ENCODE data around the gene CXCR2.

CXCR2 gene

GRCh38 chr2:218179782-218180181 lies 54.0 kb downstream of the CXCR2 start:
- no peak overlapping the region for H3K4me3 Mint-ChIP-seq
- no peak overlapping the region for H3K27ac Mint-ChIP-seq
- peaks cover 15% of the 10 kb centered on the region for H3K27me3 Mint-ChIP-seq
- H3K4me1 Mint-ChIP-seq (ENCODE audit: low read depth) = peaks cover 23% of the 10 kb centered on the region
- H3K36me3 Mint-ChIP-seq (ENCODE audit: low read depth) = no peaks in the 10 kb centered on the region
- intact Hi-C loops (cut with micrococcal nuclease) = no loop called here
- H3K9me3 Mint-ChIP-seq = no peaks in the 10 kb centered on the region

GRCh38 chr2:218180467-218181114 lies 54.8 kb downstream of the CXCR2 start:
- H3K27me3 Mint-ChIP-seq = peaks cover 15% of the 10 kb centered on the region
- no peak overlapping the region for H3K27ac Mint-ChIP-seq
- H3K4me1 Mint-ChIP-seq (ENCODE audit: low read depth) = peaks cover 26% of the 10 kb centered on the region
- intact Hi-C loops (cut with micrococcal nuclease) = no loop called here
- no peaks in the 10 kb centered on the region for H3K36me3 Mint-ChIP-seq (ENCODE audit: low read depth)
- no peaks in the 10 kb centered on the region for H3K9me3 Mint-ChIP-seq
- no peak overlapping the region for H3K4me3 Mint-ChIP-seq

GRCh38 chr2:218184331-218184730 lies 58.5 kb downstream of the CXCR2 start:
- no peaks in the 10 kb centered on the region for H3K36me3 Mint-ChIP-seq (ENCODE audit: low read depth)
- peaks cover 3% of the 10 kb centered on the region for H3K27me3 Mint-ChIP-seq
- no peak overlapping the region for H3K27ac Mint-ChIP-seq
- peaks cover 39% of the 10 kb centered on the region for H3K4me1 Mint-ChIP-seq (ENCODE audit: low read depth)
- H3K4me3 Mint-ChIP-seq = no peak overlapping the region
- intact Hi-C loops (cut with micrococcal nuclease) = no loop called here
- no peaks in the 10 kb centered on the region for H3K9me3 Mint-ChIP-seq

GRCh38 chr2:218186355-218186766 lies 60.5 kb downstream of the CXCR2 start:
- intact Hi-C loops (cut with micrococcal nuclease) = loop anchor here (5.0 kb wide), 2 partner anchors 36 to 61 kb away; no protein-coding TSS in a partner anchor
- H3K4me1 Mint-ChIP-seq (ENCODE audit: low read depth) = peaks cover 28% of the 10 kb centered on the region
- H3K36me3 Mint-ChIP-seq (ENCODE audit: low read depth) = no peaks in the 10 kb centered on the region
- H3K9me3 Mint-ChIP-seq = no peaks in the 10 kb centered on the region
- peak overlapping the region; percentile 43 for H3K27ac Mint-ChIP-seq
- H3K4me3 Mint-ChIP-seq = no peak overlapping the region
- peaks cover 2% of the 10 kb centered on the region for H3K27me3 Mint-ChIP-seq

All from dendritic cell treated with granulocyte-macrophage colony-stimulating factor and Interleukin-4, amounts not matched to agents 40 ng/mL and 50 ng/mL, for 4 days (primary cell).